Renal cortical epithelial cell (primary cell): ENCODE results near the gene A1CF. TPM values are rescaled to one million over a fixed set of nuclear protein-coding genes. Genes with fewer than 3 reads are reported as not detected.
"Not testable (repeated sequence)": the region's sequence is repeated elsewhere in the genome, so short reads cannot be mapped to it uniquely, and the experiment has no call there.

ENCODE experiments used
- DNase-seq: peaks from one replicate; pipeline ENCODE4 v3.0.0-alpha.2; 2011; ENCODE audit warnings: low read depth
- total RNA-seq: library from RNA; depleted of rRNA; stranded (reverse); fragments of >200 nt; gene quantifications from 2 replicates; pipeline ENCODE4 v1.2.3, GENCODE V29; 2014

The A1CF gene
- 0.05 TPM in 1 of 2 replicates, not detected in the other for total RNA-seq

- DNase-seq: peak; percentile 40
Measured at GRCh38 chr10:50885097-50885859, at the start of gene A1CF. Gene A1CF, minus strand, starts transcription at chr10:50885627. Its CDS starts 25,687 bp downstream, at chr10:50859940.

GRCh38 chr10:50931948-50932431 lies 46.6 kb upstream of the A1CF start:
- DNase-seq: no peak

GRCh38 chr10:50929670-50930069 lies 44.2 kb upstream of the A1CF start:
- no peak for DNase-seq

GRCh38 chr10:50928190-50928552 lies 42.7 kb upstream of the A1CF start:
- DNase-seq: no peak

GRCh38 chr10:50927522-50928189 lies 42.2 kb upstream of the A1CF start:
- DNase-seq: no peak

- not testable (repeated sequence) for DNase-seq
Measured at GRCh38 chr10:50923471-50923870, 38.0 kb upstream of the A1CF start.

GRCh38 chr10:50919010-50919409 lies 33.6 kb upstream of the A1CF start:
- no peak for DNase-seq

- no peak for DNase-seq
Measured at GRCh38 chr10:50918529-50918928, 33.1 kb upstream of the A1CF start.

- DNase-seq: peak; percentile 40
Measured at GRCh38 chr10:50917486-50917885, 32.1 kb upstream of the A1CF start.

GRCh38 chr10:50909334-50910014 lies 24.0 kb upstream of the A1CF start:
- DNase-seq: no peak

- DNase-seq: no peak
Measured at GRCh38 chr10:50908366-50908765, 22.9 kb upstream of the A1CF start.

- DNase-seq: not testable (repeated sequence)
Measured at GRCh38 chr10:50905797-50906196, 20.4 kb upstream of the A1CF start.

- DNase-seq: peak; percentile 69
Measured at GRCh38 chr10:50896721-50897120, 11.3 kb upstream of the A1CF start.

- no peak for DNase-seq
Measured at GRCh38 chr10:50894312-50894711, 8.9 kb upstream of the A1CF start.

GRCh38 chr10:50892467-50892866 lies 7.0 kb upstream of the A1CF start:
- DNase-seq: no peak

GRCh38 chr10:50884302-50884701 lies 1.1 kb downstream of the A1CF start:
- no peak for DNase-seq

GRCh38 chr10:50883629-50884028 lies 1.8 kb downstream of the A1CF start:
- DNase-seq: no peak

GRCh38 chr10:50882540-50882983 lies 2.9 kb downstream of the A1CF start:
- peak; percentile 52 for DNase-seq

GRCh38 chr10:50881046-50881445 lies 4.4 kb downstream of the A1CF start:
- DNase-seq: not testable (repeated sequence)

GRCh38 chr10:50876429-50876828 lies 9.0 kb downstream of the A1CF start:
- DNase-seq: no peak

- DNase-seq: no peak
Measured at GRCh38 chr10:50874723-50875122, 10.7 kb downstream of the A1CF start.

- no peak for DNase-seq
Measured at GRCh38 chr10:50866317-50866716, 19.1 kb downstream of the A1CF start.

- DNase-seq: no peak
Measured at GRCh38 chr10:50862719-50863118, 22.7 kb downstream of the A1CF start.
